GM18511 (cell line): ENCODE data around the gene NUPR1.
"Not testable (repeated sequence)": the region's sequence is repeated elsewhere in the genome, so short reads cannot be mapped to it uniquely, and the experiment has no call there.

Experiments used
- ATAC-seq: cut with Tn5 transposase; IDR thresholded peaks from one replicate; pipeline ENCODE4 v1.9.1; 2021; ENCODE audit warnings: mild to moderate bottlenecking, moderate library complexity; ENCODE audit not compliant: unreplicated experiment

Gene NUPR1

DNA sequence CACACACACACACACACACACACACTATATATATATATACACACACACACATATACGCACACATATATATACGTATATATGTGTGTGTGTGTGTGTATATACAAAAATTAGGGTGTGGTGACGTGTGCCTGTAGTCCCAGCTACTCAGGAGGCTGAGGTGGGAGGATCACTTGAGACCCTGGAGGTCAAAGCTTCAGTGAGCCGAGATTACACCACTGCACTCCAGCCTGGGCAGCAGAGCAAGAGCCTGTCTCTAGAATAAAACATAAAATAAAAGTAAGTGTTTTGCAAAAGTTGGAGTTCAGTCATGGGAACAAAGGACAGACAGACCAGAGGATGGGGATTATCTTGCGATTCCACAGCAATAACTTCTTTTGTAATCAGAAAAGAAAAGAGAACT, 10.8 kb downstream of the NUPR1 start:
- ATAC-seq, result no peak

DNA sequence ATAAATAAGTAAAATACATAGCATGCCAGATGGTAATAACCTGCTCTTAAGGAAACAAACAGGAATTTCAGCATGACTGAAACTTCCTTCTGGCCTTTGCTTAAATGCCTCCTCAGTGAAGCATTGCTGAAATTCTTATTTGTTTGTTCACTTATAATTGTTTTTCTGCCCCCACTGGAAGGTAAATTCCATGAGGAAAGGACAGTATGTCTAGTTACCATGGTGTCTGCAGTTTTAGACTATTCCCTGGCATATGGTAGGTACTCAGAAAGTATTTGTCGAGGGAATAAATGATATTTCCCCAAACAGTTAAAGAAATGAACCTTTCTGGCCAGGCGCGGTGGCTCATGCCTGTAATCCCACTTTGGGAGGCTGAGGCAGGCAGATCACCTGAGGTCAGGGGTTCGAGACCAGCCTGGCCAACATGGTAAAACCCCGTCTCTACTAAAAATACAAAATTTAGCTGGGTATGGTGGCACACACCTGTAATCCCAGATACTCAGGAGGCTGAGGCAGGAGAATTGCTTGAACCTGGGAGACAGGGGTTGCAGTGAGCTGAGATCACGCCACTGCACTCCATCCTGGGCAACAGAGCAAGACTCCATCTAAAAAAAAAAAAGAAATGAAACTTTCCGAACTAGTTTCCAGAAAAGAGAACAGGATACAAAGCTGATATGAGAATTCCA, 11.5 kb downstream of the NUPR1 start:
- ATAC-seq, result not testable (repeated sequence)

DNA sequence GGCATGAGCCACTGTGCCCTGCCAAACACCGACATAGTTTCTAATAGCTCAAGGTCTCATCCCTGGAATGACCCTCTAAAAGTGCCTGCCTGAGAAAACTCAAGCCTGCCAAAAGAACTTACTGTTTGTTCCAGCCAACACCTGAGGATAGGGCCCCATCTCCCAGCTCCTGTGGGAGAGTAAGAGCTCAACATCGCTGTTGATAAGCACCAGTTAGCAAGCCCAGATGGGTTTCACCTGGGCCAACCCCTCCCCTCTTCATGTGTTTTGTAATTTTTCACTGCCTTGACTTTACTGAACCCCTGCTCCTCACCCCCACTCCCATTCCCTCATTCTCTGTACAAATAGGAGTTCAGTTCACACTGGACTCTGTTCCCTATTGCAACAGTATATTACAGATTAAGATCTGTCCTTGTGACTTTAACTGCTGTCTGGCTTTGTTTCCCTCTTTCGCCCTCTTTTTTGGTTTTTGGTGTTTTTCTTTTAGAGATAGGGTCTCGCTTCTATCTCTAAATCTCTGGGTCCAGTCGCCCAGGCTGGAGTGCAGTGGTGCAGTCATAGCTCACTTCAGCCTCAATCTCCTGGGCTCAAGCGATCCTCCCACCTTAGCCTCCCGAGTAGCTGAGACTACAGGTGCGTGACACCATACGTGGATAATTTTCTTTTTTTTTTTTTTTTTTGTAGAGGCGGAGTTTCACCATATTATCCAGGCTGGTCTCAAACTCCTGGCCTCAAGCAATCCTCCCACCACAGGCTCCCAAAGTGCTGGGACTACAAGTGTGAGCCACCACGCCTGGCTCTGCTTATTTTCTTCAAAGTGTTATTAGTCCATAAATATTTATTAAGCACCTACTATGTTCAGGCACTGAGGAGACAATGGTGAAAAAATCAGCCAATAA, 12.3 kb downstream of the NUPR1 start:
- ATAC-seq, result no peak

DNA sequence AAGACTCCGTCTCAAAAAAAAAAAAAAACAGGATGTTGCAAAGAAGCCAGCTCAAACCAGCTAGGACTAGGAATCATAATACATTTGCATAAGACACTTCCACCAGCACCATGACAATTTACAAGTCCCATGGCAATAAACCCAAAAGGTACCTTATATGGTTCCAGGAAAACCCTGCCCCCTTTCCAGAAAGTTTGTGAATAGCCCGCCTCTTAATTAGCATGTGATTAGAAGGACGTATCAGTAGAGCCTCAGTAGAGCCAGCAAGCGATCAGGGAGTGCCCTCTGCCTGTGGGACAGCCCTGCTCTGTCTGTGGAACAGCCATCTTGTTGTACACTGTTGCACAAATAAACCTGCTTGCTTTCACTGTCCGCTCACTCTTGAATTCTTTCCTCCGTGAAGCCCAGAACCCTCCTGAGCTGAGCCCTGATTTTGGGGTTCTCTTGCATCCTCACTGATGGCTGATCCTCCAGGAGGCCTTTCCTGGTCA, 14.0 kb downstream of the NUPR1 start:
- ATAC-seq, result no peak

DNA sequence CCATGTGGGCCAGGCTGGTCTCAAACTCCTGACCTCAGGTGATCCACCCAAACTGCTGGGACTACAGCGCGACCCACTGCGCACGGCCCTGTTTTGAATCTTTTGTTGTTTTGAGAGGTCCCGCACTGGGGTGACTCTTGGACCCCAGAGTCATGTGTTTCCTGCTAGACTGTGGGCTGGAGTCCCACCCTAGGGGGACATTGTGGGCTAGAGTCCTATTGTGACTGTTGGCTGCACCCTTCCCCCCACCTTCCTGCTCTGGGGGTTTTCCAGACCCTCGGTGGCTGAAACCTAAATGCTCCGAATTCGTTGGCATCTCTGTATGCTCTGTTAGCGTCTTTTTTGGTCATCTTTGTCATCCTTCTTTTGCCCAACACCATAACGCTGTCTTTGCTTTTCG, 16.0 kb downstream of the NUPR1 start:
- ATAC-seq, result no peak

DNA sequence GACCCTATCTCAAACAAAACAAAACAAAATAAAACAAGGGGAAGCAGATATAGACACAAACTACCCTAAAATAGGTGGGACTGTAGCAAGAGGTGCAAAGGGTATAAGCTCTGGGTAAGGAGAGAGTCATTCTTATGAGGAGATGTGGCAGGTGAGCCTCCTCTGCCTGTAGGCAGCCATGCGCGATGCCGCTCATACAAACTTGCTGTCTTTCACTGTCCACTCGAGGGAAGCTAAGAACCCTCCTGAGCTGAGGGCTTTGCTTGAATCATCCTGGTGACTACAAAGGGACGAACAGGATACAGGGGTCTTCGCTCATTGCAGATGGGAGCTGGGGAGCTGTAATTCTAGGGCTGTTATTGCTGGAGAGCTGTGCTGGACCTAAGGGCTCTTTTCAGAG, 17.3 kb downstream of the NUPR1 start:
- ATAC-seq, result no peak

DNA sequence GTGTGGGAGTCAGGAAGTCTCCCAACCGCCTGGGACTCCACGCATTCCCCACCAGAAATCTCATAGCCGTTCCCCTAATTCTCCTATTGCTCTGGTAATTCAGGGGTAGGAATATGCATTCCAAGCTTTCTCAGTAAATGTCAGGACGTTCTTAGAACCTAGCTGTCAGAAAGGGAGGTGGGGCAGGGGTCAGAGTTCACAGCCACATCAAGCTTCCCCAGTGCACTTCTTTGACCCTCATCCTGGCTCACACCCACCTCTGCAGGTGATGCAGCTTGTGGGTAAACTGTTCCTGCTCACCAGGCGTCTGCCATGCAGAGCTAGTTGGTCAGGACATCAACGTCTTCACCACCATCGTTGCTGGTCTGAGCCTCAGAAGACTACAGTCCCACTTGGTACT, 18.1 kb downstream of the NUPR1 start:
- ATAC-seq, result no peak

DNA sequence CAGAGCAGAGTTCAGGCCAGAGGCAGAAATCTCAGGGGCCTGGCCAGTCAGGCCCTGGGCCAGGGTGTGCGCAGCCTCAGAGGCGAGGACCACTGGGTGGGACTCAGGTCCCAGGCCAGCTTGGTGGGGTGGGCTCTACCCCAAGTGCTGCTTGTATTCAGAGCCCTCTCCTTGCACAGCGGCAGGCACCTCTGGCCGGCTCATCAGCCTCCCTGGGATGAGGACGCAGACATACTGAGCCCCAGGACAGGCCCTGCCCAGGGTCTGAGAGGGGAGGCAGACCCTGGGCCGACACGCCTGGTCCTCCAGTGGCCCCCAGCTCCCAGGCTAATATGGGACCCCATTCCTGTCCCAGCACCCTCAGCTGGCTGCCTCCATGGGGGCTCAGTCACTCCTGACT, 24.5 kb downstream of the NUPR1 start:
- no peak for ATAC-seq

DNA sequence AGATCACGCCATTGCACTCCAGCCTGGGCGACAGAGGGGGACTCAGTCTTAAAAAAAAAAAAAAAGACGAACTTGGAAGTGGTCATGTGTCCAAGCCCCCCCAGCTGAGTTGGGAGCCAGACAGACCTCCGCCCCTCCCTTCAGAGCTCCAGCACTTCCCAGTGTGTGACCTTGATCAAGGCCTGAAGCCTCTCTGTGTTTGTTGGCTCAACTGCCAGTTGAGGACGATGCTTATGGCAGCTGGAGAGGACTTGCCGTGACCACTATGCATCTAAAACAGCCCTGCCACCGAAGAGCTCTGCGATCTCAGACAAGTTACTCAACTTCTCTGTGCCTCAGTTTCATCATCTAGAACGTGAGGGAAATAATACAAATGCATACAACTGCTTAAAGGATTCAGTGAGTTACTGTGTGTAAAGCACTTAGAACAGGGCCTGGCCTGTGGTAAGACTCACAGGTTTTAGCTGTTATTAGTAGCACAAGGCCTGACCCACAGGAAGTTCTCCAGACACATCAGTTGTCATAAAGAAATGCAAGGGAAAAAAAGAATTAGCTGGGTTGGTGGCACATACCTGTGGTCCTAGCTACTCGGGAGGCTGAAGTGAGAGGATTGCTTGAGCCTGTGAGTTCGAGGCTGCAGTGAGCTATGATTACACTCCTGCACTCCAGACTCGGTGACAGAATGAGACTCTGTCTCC, 25.1 kb downstream of the NUPR1 start:
- ATAC-seq, result no peak

DNA sequence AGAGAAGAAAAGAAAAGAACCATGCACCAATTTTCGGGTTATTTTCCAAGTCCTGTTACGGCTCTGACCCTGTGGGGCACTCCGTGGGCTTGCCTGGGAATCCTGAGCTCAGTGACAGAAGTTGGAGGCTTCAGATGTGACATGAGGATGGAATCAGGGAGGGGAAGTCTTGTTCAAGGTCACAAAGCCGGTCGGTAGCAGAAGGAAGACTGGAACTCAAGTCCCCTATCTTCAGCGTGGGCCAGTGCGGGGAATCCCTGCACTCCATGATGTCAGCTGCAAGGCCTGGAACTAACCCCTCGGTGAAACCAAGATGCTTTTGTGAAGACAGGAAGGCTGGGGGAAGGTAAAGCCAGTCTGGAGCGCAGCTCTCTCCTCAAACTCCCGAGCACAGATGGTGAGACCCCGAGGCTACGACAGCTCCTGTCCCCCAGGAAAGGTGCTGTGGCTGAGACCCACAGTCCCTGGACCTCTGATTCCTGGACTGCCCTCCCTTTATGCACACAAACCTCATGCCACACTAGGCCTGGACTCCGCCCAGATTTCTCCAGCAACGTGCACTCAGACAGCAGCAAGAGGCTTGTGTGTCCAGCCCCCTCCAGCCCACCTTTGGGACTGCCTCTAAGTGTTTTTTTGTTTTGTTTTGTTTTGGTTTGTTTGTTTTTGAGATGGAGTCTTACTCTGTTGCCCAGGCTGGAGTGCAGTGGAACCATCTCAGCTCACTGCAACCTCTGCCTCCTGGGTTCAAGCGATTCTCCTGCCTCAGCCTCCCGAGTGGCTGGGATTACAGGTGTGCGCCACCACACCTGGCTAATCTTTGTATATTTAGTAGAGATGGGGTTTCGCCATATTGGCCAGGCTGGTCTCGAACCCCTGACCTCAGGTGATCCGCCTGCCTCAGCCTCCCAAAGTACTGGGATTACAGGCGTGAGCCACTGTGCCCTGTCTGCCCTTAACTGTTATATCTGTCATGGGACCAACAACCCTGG, 26.7 kb downstream of the NUPR1 start:
- ATAC-seq, result no peak

DNA sequence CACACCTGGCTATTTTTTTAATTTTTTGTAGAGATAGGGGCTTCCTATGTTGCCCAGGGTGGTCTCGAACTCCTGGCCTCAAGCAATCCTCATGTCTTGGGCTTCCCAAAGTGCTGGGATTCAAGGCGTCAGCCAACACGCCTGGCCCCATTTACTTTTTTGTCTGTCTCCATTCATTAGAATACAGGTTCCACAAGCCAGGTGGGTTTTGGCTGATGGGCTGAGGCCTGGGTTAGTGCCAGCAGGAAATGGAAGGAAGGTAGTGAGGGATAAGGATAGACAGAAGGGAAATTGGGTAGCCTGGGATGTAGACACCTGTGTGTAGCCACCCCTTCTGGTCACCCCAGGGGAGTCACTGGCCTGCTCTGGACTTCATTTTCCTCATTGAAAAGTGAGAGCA, 27.7 kb downstream of the NUPR1 start:
- no peak for ATAC-seq

DNA sequence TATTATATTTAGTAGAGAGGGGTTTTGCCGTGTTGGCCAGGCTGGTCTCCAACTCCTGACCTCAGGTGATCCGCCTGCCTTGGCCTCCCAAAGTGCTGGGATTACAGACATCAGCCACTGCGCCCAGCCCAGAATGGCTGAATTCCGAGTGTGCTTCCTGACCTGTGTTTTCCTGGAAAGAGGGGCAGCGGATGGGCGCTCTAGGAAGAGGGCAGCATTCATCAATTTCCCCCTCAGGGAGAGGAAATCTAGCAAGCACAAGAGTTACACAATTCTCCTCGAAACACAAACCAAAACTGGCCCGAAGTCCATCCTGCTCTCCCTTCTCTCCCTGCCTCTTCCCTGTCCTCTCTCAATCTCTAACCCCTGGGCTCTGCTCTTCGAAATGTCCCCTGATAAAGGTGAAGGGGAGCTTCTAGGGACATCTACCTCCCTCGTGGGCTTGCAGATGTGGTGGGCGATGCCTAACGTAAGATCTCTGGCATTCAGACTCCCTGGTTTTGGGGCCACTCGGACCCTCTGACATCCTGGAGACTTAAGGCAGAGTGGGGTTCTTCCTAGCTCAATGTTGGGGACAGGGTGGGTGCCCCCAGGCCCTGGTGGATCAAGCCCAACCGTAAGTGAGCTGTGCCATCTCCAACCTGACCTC, 33.2 kb downstream of the NUPR1 start:
- ATAC-seq, result no peak

DNA sequence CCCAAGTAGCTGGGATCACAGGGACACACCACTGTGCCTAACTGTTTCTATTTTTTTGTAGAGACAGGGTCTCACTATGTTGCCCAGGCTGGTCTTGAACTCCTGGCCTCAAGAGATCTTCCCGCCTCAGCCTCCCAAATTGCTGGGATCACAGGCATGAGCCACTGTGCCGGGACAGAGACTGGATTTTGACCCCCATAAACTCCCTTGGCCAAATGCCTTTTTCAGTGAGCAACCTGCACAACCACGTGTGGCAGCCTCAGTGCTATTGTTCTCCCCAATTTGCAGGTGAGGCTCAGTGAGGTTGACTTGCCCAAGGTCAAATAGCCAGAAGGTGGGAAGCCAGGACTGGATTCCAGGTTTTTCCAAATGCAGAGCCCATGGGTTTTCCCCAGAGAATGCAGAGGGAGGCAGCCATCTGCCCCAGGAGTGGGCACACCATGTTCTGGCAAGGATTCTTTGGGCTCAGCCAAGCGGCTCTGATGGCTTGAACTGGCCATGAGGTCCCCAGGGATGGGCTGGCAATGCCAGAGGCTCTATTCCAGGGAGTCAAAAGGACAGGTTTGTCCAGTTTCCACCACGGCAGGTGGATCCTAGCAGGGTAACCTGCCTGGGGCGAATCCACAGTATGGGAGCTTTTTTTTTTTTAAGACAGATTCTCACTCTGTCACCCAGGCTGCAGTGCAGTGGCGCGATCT, 33.9 kb downstream of the NUPR1 start:
- no peak for ATAC-seq

DNA sequence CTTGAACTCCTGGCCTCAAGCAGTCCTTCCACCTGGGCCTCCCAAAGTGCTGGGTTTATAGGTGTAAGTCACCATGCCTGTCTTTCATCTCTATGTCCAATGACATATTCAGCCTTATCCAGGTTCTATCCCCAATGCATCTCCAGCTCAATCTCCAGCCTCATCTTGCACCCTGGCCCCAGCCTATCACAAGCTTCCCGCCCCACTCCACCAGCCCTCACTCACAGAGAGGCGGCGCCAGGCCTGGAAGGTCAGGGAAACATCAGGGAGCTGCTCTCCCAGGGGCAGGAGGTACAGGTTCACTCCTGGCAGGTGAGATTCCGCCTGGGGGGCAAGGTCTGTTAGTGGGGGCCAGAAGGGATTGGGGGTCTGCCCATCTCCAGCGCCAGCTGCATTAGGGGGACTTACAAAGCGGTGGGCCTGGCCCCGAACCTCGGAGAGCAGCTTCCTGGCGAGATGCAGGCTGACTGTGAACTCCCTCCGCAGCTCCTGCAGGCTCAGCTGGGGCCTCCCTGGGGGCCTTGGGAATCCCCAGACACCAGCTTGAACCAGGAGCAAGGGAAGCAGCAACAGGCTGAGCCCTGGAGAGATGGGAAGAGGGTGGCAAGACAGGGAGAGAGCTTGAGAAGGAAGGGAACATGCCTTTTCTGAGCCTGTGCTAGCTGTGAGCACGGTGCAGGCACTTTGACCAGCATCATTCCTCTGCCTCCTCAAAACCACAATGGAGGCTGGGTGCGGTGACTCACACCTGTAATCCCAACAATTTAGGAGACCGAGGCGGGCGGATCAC, 35.1 kb downstream of the NUPR1 start:
- ATAC-seq, result no peak

DNA sequence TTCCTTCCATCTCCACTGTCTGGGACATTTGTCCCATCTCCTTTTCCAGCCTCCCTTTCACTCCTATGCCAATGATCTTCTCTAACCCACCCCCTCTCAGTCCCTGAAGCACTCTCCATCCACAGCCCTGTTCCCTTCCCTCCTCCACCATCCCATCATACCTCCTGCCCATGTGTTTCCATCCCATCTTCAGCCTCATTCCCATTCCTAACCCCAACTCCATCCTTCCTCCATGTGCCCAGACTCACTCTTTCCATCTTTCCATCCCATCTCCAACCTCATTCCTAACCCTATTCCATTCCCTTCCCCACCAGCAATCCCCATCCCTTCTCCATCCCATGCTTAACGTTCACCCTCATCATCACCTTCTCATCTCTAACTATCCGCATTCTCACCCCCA, 36.5 kb downstream of the NUPR1 start:
- no peak for ATAC-seq

DNA sequence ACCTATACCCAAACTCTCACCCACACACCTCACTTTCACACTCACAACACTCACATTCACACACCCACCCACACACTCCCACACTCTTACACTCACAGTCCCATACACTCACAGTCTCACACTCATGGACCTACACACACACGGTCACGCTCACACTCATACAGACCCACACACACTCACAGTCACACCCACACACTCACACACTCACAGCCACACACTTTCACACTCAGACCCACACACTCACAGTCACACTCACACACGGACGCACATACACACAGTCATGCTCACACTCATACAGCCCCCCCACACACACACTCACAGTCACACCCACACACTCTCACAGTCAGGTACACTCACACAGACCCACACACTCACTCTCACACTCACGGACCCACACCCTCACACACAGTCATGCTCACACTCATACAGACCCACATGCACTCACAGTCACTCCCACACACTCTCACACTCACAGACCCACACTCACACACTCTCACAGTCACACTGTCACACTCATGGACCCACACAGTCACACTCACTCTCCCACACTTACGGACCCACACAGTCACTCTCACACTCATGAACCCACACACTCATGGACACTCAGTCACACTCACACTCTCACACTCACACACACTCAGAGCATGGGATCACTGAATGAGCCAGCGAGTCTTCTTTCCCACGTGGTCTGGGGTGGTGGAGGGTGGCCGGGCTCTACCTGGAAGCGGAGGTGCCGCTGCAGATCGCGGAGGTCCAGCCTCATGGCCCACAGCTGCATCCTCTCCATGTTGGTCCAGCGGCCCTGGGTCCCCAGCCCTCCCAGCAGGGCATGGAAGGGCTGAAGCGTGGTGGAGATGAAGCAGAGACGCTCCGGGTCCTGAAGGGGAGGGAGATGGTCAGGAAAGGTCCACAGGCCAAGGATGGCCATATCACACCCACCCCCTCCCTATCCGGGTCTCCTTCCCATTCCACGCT, 37.2 kb downstream of the NUPR1 start:
- ATAC-seq, result no peak

DNA sequence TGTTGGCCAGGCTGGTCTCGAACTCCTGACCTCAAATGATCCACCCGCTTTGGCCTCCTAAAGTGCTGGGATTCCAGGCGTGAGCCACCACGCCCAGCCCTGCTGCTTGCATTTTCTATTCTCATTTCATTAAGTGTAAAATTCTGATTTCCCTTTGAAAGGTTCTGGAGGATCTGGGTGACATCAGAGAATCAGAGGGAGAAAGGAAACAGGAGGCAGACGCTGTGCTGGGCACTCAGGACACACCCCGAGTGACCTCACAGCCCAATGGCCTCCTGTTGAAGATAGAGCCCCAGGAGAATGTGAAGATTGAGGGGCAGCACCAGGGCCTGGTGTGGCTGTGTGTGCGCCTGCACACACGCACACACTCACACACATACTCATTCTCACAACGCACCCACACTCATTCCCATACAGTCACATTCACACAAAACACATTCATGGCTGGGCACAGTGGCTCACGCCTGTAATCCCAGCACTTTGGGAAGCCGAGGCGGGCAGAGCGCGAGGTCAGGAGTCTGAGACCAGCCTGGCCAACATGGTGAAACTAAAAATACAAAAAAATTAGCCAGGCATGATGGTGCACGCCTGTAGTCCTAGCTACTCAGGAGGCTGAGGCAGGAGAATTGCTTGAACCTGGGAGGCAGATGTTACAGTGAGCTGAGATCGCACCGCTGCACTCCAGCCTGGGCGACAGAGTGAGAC, 38.1 kb downstream of the NUPR1 start:
- ATAC-seq, result not testable (repeated sequence)
